ENCODE measurements around the gene ZNF827. TPM values are rescaled to one million over a fixed set of nuclear protein-coding genes. Genes with fewer than 3 reads are reported as not detected.

Gene ZNF827
- total RNA-seq, 2 donors from 2014 or later: 11.8 to 40.5 TPM

- H3K36me3 Mint-ChIP-seq: no peaks in the 10 kb centered on the region
- ATAC-seq: no peak
- no peak overlapping the region for H3K4me3 Mint-ChIP-seq
- no peaks in the 10 kb centered on the region for H3K9me3 Mint-ChIP-seq
- peaks cover 15 to 30% of the 10 kb centered on the region in 2 donors for H3K4me1 Mint-ChIP-seq (ENCODE audit: low read depth in 2 of 2)
- DNase-seq (ENCODE audit: low spot score): no peak
- H3K27me3 Mint-ChIP-seq: no peaks in the 10 kb centered on the region
- H3K27ac Mint-ChIP-seq: no peak overlapping the region
These were observed 46.7 kb downstream of the ZNF827 start for GRCh38 chr4:145891958-145892357.

- Mint-ChIP-seq H3K27me3 (no peaks in the 10 kb centered on the region), H3K36me3 (no peaks in the 10 kb centered on the region), H3K27ac (no peak overlapping the region), H3K9me3 (no peaks in the 10 kb centered on the region), H3K4me1 (ENCODE audit: low read depth in 2 of 2) (peaks cover 11 to 20% of the 10 kb centered on the region in 2 donors), H3K4me3 (no peak overlapping the region)
- no peak for DNase-seq (ENCODE audit: low spot score)
- ATAC-seq: no peak
These were observed 47.9 kb downstream of the ZNF827 start for GRCh38 chr4:145890689-145891088.

- Mint-ChIP-seq H3K27me3 (no peaks in the 10 kb centered on the region), H3K4me1 (ENCODE audit: low read depth in 2 of 2) (peaks cover 0 to under 1% of the 10 kb centered on the region in 2 donors)
These were observed 50.2 kb downstream of the ZNF827 start for GRCh38 chr4:145888393-145888792.

GRCh38 chr4:145887241-145887991 lies 51.2 kb downstream of the ZNF827 start:
- Mint-ChIP-seq H3K4me1 (ENCODE audit: low read depth in 2 of 2) (peaks cover 0 to 7% of the 10 kb centered on the region in 2 donors), H3K27me3 (no peaks in the 10 kb centered on the region), H3K36me3 (peaks cover 5% of the 10 kb centered on the region), H3K27ac (no peak overlapping the region), H3K4me3 (no peak overlapping the region), H3K9me3 (no peaks in the 10 kb centered on the region)
- DNase-seq (ENCODE audit: low spot score) (no peak), ATAC-seq (no peak)

More at GRCh38 chr4:145888393-145888792, 50.2 kb downstream of the ZNF827 start:
- ATAC-seq: no peak
- H3K4me3 Mint-ChIP-seq: no peak overlapping the region
- H3K27ac Mint-ChIP-seq: no peak overlapping the region
- no peaks in the 10 kb centered on the region for H3K9me3 Mint-ChIP-seq
- H3K36me3 Mint-ChIP-seq: peaks cover 5% of the 10 kb centered on the region
- DNase-seq (ENCODE audit: low spot score): no peak

DNA sequence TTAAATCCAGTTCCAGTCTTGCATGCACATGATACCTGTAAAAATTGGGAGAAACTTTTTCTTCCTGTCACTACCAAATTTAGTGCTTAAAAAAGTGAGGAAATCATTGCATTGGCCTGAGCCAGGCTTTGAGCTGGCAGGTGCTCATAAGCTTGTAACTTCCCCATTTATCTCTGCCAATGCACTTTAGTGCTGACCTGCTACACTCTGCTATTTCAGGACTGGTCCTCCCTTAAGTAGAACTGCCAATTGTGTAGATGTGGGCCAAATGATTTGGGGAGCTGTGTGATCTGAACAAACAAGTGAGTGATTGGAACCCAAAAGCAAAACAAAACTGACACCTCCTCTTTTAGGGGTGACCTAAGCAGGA lies 51.8 kb downstream of the ZNF827 start:
- Mint-ChIP-seq H3K27me3 (no peaks in the 10 kb centered on the region), H3K4me1 (ENCODE audit: low read depth in 2 of 2) (peaks cover 0 to 7% of the 10 kb centered on the region in 2 donors), H3K4me3 (no peak overlapping the region), H3K36me3 (peaks cover 5% of the 10 kb centered on the region), H3K9me3 (no peaks in the 10 kb centered on the region), H3K27ac (no peak overlapping the region)
- ATAC-seq (no peak), DNase-seq (ENCODE audit: low spot score) (no peak)

- Mint-ChIP-seq H3K36me3 (peaks cover 5% of the 10 kb centered on the region), H3K4me1 (ENCODE audit: low read depth in 2 of 2) (peaks cover 0 to 13% of the 10 kb centered on the region in 2 donors), H3K4me3 (no peak overlapping the region), H3K27ac (no peak overlapping the region), H3K27me3 (no peaks in the 10 kb centered on the region), H3K9me3 (no peaks in the 10 kb centered on the region)
- ATAC-seq (no peak), DNase-seq (ENCODE audit: low spot score) (no peak)
These were observed 53.0 kb downstream of the ZNF827 start for GRCh38 chr4:145885666-145886065.

- H3K27ac Mint-ChIP-seq: no peak overlapping the region
- no peaks in the 10 kb centered on the region for H3K27me3 Mint-ChIP-seq
- H3K9me3 Mint-ChIP-seq: no peaks in the 10 kb centered on the region
- ATAC-seq (no peak), DNase-seq (ENCODE audit: low spot score) (no peak)
- peaks cover 5% of the 10 kb centered on the region for H3K36me3 Mint-ChIP-seq
- peaks cover 0 to 16% of the 10 kb centered on the region in 2 donors for H3K4me1 Mint-ChIP-seq (ENCODE audit: low read depth in 2 of 2)
- H3K4me3 Mint-ChIP-seq: no peak overlapping the region
These were observed 53.8 kb downstream of the ZNF827 start for GRCh38 chr4:145884775-145885174.

DNA sequence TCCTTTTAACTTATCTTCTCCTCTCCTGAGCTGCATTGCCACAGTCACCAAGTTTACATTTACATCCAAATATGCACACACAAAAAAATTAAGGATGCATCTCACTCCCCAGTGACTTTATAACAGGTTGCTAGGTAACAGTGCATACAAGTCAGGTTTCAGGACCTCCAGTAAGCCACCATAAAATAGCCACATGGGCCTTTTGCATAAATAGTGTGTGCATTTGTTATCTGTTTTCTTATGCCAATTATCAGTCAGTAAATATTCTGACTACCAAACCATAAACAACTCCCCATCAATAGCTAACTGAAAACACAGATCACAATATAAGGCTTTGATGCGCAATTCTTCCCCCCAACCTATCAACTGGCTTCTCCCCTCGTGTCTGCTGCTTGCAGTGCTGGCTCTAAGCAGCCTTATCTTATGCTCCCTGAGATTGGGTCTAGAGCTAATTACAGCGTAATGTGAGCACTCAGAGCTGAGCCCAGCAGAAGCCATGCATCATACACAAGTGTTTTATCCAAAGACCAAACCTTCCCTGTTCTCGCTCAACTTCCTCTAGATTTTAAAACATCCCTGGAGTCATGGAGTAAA lies 55.4 kb downstream of the ZNF827 start:
- Mint-ChIP-seq H3K36me3 (peaks cover 5% of the 10 kb centered on the region), H3K4me3 (no peak overlapping the region), H3K27me3 (no peaks in the 10 kb centered on the region), H3K27ac (no peak overlapping the region), H3K4me1 (ENCODE audit: low read depth in 2 of 2) (peaks cover 0 to 18% of the 10 kb centered on the region in 2 donors), H3K9me3 (no peaks in the 10 kb centered on the region)
- ATAC-seq (no peak), DNase-seq (ENCODE audit: low spot score) (no peak)

- Mint-ChIP-seq H3K27me3 (no peaks in the 10 kb centered on the region), H3K4me3 (no peak overlapping the region), H3K27ac (no peak overlapping the region), H3K36me3 (peaks cover 5% of the 10 kb centered on the region), H3K9me3 (no peaks in the 10 kb centered on the region), H3K4me1 (ENCODE audit: low read depth in 2 of 2) (peaks cover 0 to 20% of the 10 kb centered on the region in 2 donors)
- ATAC-seq: no peak
- no peak for DNase-seq (ENCODE audit: low spot score)
These were observed 56.0 kb downstream of the ZNF827 start for GRCh38 chr4:145882604-145883003.

- no peak overlapping the region for H3K27ac Mint-ChIP-seq
- no peaks in the 10 kb centered on the region for H3K27me3 Mint-ChIP-seq
- H3K4me3 Mint-ChIP-seq: no peak overlapping the region
- H3K9me3 Mint-ChIP-seq: no peaks in the 10 kb centered on the region
- H3K36me3 Mint-ChIP-seq: peaks cover 5% of the 10 kb centered on the region
- no peak for ATAC-seq
- DNase-seq (ENCODE audit: low spot score): no peak
- H3K4me1 Mint-ChIP-seq (ENCODE audit: low read depth in 2 of 2): peaks cover 0 to 20% of the 10 kb centered on the region in 2 donors
These were observed 56.6 kb downstream of the ZNF827 start for GRCh38 chr4:145881989-145882388.

GRCh38 chr4:145881576-145881975 lies 57.0 kb downstream of the ZNF827 start:
- DNase-seq (ENCODE audit: low spot score) (no peak), ATAC-seq (no peak)
- H3K36me3 Mint-ChIP-seq: peaks cover 5% of the 10 kb centered on the region
- H3K4me3 Mint-ChIP-seq: no peak overlapping the region
- H3K9me3 Mint-ChIP-seq: no peaks in the 10 kb centered on the region
- peaks cover 0 to 20% of the 10 kb centered on the region in 2 donors for H3K4me1 Mint-ChIP-seq (ENCODE audit: low read depth in 2 of 2)
- H3K27ac Mint-ChIP-seq: no peak overlapping the region
- no peaks in the 10 kb centered on the region for H3K27me3 Mint-ChIP-seq

DNA sequence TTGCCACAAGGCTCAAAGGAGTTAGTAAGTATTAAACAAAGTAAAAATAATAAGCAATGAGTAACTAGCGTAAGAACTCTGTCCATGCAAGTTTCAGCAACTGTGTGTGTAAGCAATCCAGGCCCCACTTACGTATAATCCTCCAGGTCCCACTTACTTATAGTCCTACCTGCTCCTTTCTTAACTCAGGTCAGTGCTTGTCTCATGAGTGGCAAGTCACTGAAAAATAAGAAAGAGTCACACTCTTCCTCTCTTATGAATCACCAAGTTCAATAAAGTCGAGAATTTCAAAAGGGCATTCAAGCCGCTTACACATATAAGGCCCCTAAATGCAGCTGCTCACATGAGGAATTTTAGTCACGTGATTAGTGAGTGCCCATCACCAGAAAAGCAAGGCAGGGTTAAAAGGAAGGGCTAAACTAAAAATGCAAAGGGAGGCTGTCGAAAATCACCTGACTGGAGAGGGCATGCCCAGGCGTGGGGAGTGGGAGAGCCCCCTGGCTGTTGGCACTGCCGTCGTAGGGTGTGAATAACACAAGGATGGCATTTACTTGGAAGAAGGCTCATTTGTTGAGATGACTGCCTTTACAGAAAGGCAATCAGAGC lies 58.2 kb downstream of the ZNF827 start:
- H3K27me3 Mint-ChIP-seq: no peaks in the 10 kb centered on the region
- peaks cover 0 to 20% of the 10 kb centered on the region in 2 donors for H3K4me1 Mint-ChIP-seq (ENCODE audit: low read depth in 2 of 2)
- no peaks in the 10 kb centered on the region for H3K9me3 Mint-ChIP-seq
- peaks cover 4% of the 10 kb centered on the region for H3K36me3 Mint-ChIP-seq
- ATAC-seq (no peak), DNase-seq (ENCODE audit: low spot score) (no peak)
- no peak overlapping the region for H3K27ac Mint-ChIP-seq
- H3K4me3 Mint-ChIP-seq: no peak overlapping the region

DNA sequence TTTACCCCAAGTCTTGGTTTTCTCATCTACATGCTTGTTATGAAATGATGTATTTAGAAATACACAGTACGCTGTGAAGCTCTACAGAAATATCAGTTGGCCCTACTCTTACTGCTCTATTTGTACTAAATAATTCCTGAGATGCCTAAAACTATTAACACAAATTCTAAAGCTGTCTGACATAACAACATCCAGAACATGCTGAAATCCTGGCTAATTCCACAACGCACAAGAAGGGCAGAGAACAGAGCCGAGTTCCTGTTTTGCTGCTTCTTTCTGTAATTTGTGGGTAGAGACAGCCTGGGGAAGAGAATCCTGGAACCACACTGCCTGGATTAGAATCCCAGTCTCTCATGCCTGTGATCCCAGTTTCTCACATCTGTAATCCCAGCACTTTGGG lies 59.0 kb downstream of the ZNF827 start:
- Mint-ChIP-seq H3K4me1 (ENCODE audit: low read depth in 2 of 2) (peaks cover 0 to 20% of the 10 kb centered on the region in 2 donors), H3K27me3 (no peaks in the 10 kb centered on the region), H3K9me3 (no peaks in the 10 kb centered on the region), H3K4me3 (no peak overlapping the region), H3K27ac (no peak overlapping the region), H3K36me3 (no peaks in the 10 kb centered on the region)
- no peak for ATAC-seq
- DNase-seq (ENCODE audit: low spot score): no peak
